GM18868 (cell line): ENCODE measurements around the gene IL17C.
A peak's percentile ranks its signal among the peaks of the same experiment; 100 is the strongest.

Source experiments
- ATAC-seq: cut with Tn5 transposase; IDR thresholded peaks from one replicate; pipeline ENCODE4 v1.9.1; 2021; ENCODE audit warnings: mild to moderate bottlenecking, moderate library complexity; ENCODE audit not compliant: unreplicated experiment

Gene IL17C

GRCh38 chr16:88638323-88639230, at the start of gene IL17C:
Gene IL17C, plus strand, starts transcription at chr16:88638572. Its CDS starts 70 bp downstream, at chr16:88638642.
- no peak for ATAC-seq

GRCh38 chr16:88588754-88589153, 49.6 kb upstream of the IL17C start:
- no peak for ATAC-seq

- no peak for ATAC-seq
Measured at GRCh38 chr16:88589441-88589840, 48.9 kb upstream of the IL17C start.

- ATAC-seq: peak; percentile 70
Measured at GRCh38 chr16:88591577-88592021, 46.8 kb upstream of the IL17C start.

- no peak for ATAC-seq
Measured at GRCh38 chr16:88593061-88593460, 45.3 kb upstream of the IL17C start.

- ATAC-seq: no peak
Measured at GRCh38 chr16:88593489-88593888, 44.9 kb upstream of the IL17C start.

GRCh38 chr16:88593910-88594309, 44.5 kb upstream of the IL17C start:
- ATAC-seq: no peak

- ATAC-seq: no peak
Measured at GRCh38 chr16:88595101-88595500, 43.3 kb upstream of the IL17C start.

- ATAC-seq: no peak
Measured at GRCh38 chr16:88595921-88596320, 42.5 kb upstream of the IL17C start.

- ATAC-seq: no peak
Measured at GRCh38 chr16:88596483-88596882, 41.9 kb upstream of the IL17C start.

GRCh38 chr16:88597856-88598491, 40.4 kb upstream of the IL17C start:
- ATAC-seq: no peak

- no peak for ATAC-seq
Measured at GRCh38 chr16:88599092-88599733, 39.2 kb upstream of the IL17C start.

GRCh38 chr16:88599825-88600538, 38.4 kb upstream of the IL17C start:
- ATAC-seq: no peak

GRCh38 chr16:88600539-88600896, 37.9 kb upstream of the IL17C start:
- ATAC-seq: no peak

GRCh38 chr16:88601313-88602036, 36.9 kb upstream of the IL17C start:
- no peak for ATAC-seq

- no peak for ATAC-seq
Measured at GRCh38 chr16:88602091-88602490, 36.3 kb upstream of the IL17C start.

GRCh38 chr16:88605186-88606147, 32.9 kb upstream of the IL17C start:
- ATAC-seq: no peak

- no peak for ATAC-seq
Measured at GRCh38 chr16:88606148-88606757, 32.1 kb upstream of the IL17C start.

- ATAC-seq: no peak
Measured at GRCh38 chr16:88608076-88608475, 30.3 kb upstream of the IL17C start.
